GM19467 (cell line): ENCODE measurements around the gene TK1.
A peak's percentile ranks its signal among the peaks of the same experiment; 100 is the strongest.
"Not testable (repeated sequence)": the region's sequence is repeated elsewhere in the genome, so short reads cannot be mapped to it uniquely, and the experiment has no call there.

Experiments used
- ATAC-seq: cut with Tn5 transposase; IDR thresholded peaks from one replicate; pipeline ENCODE4 v1.9.1; 2021; ENCODE audit warnings: mild to moderate bottlenecking, moderate library complexity; ENCODE audit not compliant: unreplicated experiment

Gene TK1

GRCh38 chr17:78180083-78180482 is 6.8 kb downstream of the TK1 start:
- ATAC-seq = no peak

- no peak for ATAC-seq
Measured at GRCh38 chr17:78179372-78179771, 7.5 kb downstream of the TK1 start.

- ATAC-seq = no peak
Measured at GRCh38 chr17:78176548-78177025, 10.3 kb downstream of the TK1 start.

- ATAC-seq = no peak
Measured at GRCh38 chr17:78175643-78175981, 11.2 kb downstream of the TK1 start.

- ATAC-seq = no peak
Measured at GRCh38 chr17:78174870-78175642, 11.8 kb downstream of the TK1 start.

- ATAC-seq = no peak
Measured at GRCh38 chr17:78174346-78174869, 12.4 kb downstream of the TK1 start.

- no peak for ATAC-seq
Measured at GRCh38 chr17:78173097-78173715, 13.6 kb downstream of the TK1 start.

GRCh38 chr17:78172249-78173051 is 14.4 kb downstream of the TK1 start:
- ATAC-seq = no peak

- not testable (repeated sequence) for ATAC-seq
Measured at GRCh38 chr17:78171591-78172248, 15.1 kb downstream of the TK1 start.

- ATAC-seq = no peak
Measured at GRCh38 chr17:78170692-78171590, 15.9 kb downstream of the TK1 start.

GRCh38 chr17:78168903-78169793 is 17.7 kb downstream of the TK1 start:
- ATAC-seq = peak; percentile 19

- ATAC-seq = peak; percentile 50
Measured at GRCh38 chr17:78168242-78168902, 18.5 kb downstream of the TK1 start, which contains the start of gene SYNGR2. SYNGR2 (plus strand) TSS chr17:78168581; CDS start chr17:78168617, 36 bp downstream.

GRCh38 chr17:78166416-78166815 is 20.4 kb downstream of the TK1 start:
- no peak for ATAC-seq

- no peak for ATAC-seq
Measured at GRCh38 chr17:78164748-78165607, 21.9 kb downstream of the TK1 start.

GRCh38 chr17:78163881-78164747 is 22.7 kb downstream of the TK1 start:
- no peak for ATAC-seq

GRCh38 chr17:78159575-78160158 is 27.2 kb downstream of the TK1 start:
- ATAC-seq = no peak
